GM23338 (cell line): Measurements from ENCODE around the gene MKRN1. TPM values are rescaled to one million over a fixed set of nuclear protein-coding genes. Genes with fewer than 3 reads are reported as not detected.
A peak's percentile ranks its signal among the peaks of the same experiment; 100 is the strongest.

Experiments
- ATAC-seq: fragments of 200-7000 bp; cut with Tn5 transposase; 3 replicates; pipeline ENCODE4 v1.9.1; 2020
- DNase-seq: peaks from one replicate; pipeline ENCODE4 v3.0.0-alpha.2; 2015; ENCODE audit warnings: low spot score
- H2AFZ ChIP-seq: fragments of 200-600 bp; sonication (generic); 2 replicates; pipeline ENCODE4 v1.8.0; 2016; ENCODE audit warnings: antibody characterized with exemption, mild to moderate bottlenecking, moderate library complexity
- H3F3A ChIP-seq: fragments of 200-600 bp; sonication (generic); replicated peaks from 2 replicates; pipeline ENCODE4 v1.8.0; 2017; ENCODE audit warnings: antibody characterized with exemption, mixed run types, low read depth
- H3K27ac ChIP-seq: fragments of 200-600 bp; sonication (generic); 2 replicates; pipeline ENCODE4 v1.6.1; 2016; ENCODE audit warnings: low read depth
- H3K27me3 ChIP-seq: fragments of 200-600 bp; sonication (generic); 2 replicates; pipeline ENCODE4 v1.8.0; 2016; ENCODE audit warnings: mild to moderate bottlenecking, mixed run types, moderate library complexity; ENCODE audit not compliant: insufficient read depth
- H3K36me3 ChIP-seq: fragments of 200-600 bp; sonication (generic); 2 replicates; pipeline ENCODE4 v1.8.0; 2016; ENCODE audit warnings: mild to moderate bottlenecking; ENCODE audit not compliant: insufficient read depth
- H3K4me1 ChIP-seq: fragments of 200-600 bp; sonication (generic); 2 replicates; pipeline ENCODE4 v1.8.0; 2016; ENCODE audit warnings: mild to moderate bottlenecking, moderate library complexity; ENCODE audit not compliant: insufficient read depth
- H3K4me2 ChIP-seq: fragments of 200-600 bp; sonication (generic); 2 replicates; pipeline ENCODE4 v1.7.1; 2017; ENCODE audit warnings: mixed run types
- H3K4me3 ChIP-seq: fragments of 200-600 bp; sonication (generic); 2 replicates; pipeline ENCODE4 v1.6.1; 2016; ENCODE audit warnings: mixed run types
- H3K79me2 ChIP-seq: fragments of 200-600 bp; sonication (generic); replicated peaks from 2 replicates; pipeline ENCODE4 v1.8.0; 2017; ENCODE audit warnings: mild to moderate bottlenecking; ENCODE audit not compliant: insufficient read depth
- H3K9me2 ChIP-seq: fragments of 200-600 bp; sonication (generic); 2 replicates; pipeline ENCODE4 v1.8.0; 2017; ENCODE audit not compliant: insufficient read depth
- H4K20me1 ChIP-seq: fragments of 200-600 bp; sonication (generic); replicated peaks from 2 replicates; pipeline ENCODE4 v1.8.0; 2017; ENCODE audit warnings: mild to moderate bottlenecking; ENCODE audit not compliant: insufficient read depth
- H3K27ac Mint-ChIP-seq: 2 replicates; pipeline ENCODE4 v1.8.0; 2020; ENCODE audit warnings: inconsistent platforms, mild to moderate bottlenecking, moderate library complexity, mixed read lengths
- H3K27me3 Mint-ChIP-seq: 3 replicates; pipeline ENCODE4 v1.8.0; 2022; ENCODE audit warnings: low read depth, mild to moderate bottlenecking, moderate library complexity, mixed read lengths, inconsistent platforms; ENCODE audit not compliant: insufficient read depth, poor library complexity
- H3K36me3 Mint-ChIP-seq: 3 replicates; pipeline ENCODE4 v1.8.0; 2021; ENCODE audit warnings: low read depth, mild to moderate bottlenecking, inconsistent platforms, moderate library complexity, mixed read lengths
- H3K4me1 Mint-ChIP-seq: 3 replicates; pipeline ENCODE4 v1.8.0; 2020; ENCODE audit warnings: mild to moderate bottlenecking, inconsistent platforms, mixed read lengths
- H3K4me3 Mint-ChIP-seq: 3 replicates; pipeline ENCODE4 v1.8.0; 2021; ENCODE audit warnings: moderate library complexity, mild to moderate bottlenecking, inconsistent platforms, mixed read lengths
- H3K9me3 Mint-ChIP-seq: 3 replicates; pipeline ENCODE4 v1.8.0; 2020; ENCODE audit warnings: moderate library complexity, mild to moderate bottlenecking, inconsistent platforms, mixed read lengths
- CREB1 ChIP-seq: fragments of 250-450 bp; sonication (Bioruptor Pico); IDR thresholded peaks from 2 replicates; pipeline ENCODE4 v1.5.0; 2020; ENCODE audit warnings: low read depth, mild to moderate bottlenecking, moderate library complexity
- CTCF ChIP-seq, 2 experiments: fragments of 200-600 bp in 1 of 2; sonication (generic) in 1 of 2; conservative IDR thresholded peaks; 2 replicates each; pipeline versions ENCODE4 v1.5.1 to v1.6.1; 2016 to 2017; ENCODE audit warnings: antibody characterized with exemption in 2 of 2, low read depth in 2 of 2, mild to moderate bottlenecking in 2 of 2, moderate library complexity in 1 of 2
- ETS1 ChIP-seq: IDR thresholded peaks from 2 replicates; pipeline ENCODE4 v1.6.1; 2016; ENCODE audit warnings: antibody characterized with exemption
- EZH2 ChIP-seq: fragments of 200-600 bp; sonication (generic); IDR thresholded peaks from one replicate; pipeline ENCODE4 v1.8.0; 2017; ENCODE audit warnings: antibody characterized with exemption, mild to moderate bottlenecking, low read depth; ENCODE audit not compliant: unreplicated experiment
- JUNB ChIP-seq: IDR thresholded peaks from one replicate; pipeline ENCODE4 v1.6.1; 2016; ENCODE audit warnings: antibody characterized with exemption; ENCODE audit not compliant: unreplicated experiment
- NANOG ChIP-seq: IDR thresholded peaks from 2 replicates; pipeline ENCODE4 v1.6.1; 2016; ENCODE audit warnings: antibody characterized with exemption, borderline replicate concordance
- REST ChIP-seq: IDR thresholded peaks from one replicate; pipeline ENCODE4 v1.6.1; 2018; ENCODE audit warnings: antibody characterized with exemption; ENCODE audit not compliant: unreplicated experiment
- ZNF114 ChIP-seq: fragments of 250-450 bp; sonication (Bioruptor Pico); IDR thresholded peaks from 2 replicates; pipeline ENCODE4 v1.5.0; 2020; ENCODE audit warnings: mild to moderate bottlenecking, moderate library complexity
- ZNF331 ChIP-seq: fragments of 250-450 bp; sonication (Bioruptor Pico); IDR thresholded peaks from 2 replicates; pipeline ENCODE4 v1.5.0; 2020; ENCODE audit warnings: low read depth, mild to moderate bottlenecking, moderate library complexity
- ZNF462 ChIP-seq: fragments of 250-450 bp; sonication (Bioruptor Pico); IDR thresholded peaks from 2 replicates; pipeline ENCODE4 v1.5.0; 2020; ENCODE audit warnings: mild to moderate bottlenecking, moderate library complexity
- polyA plus RNA-seq: library from polyadenylated mRNA; unstranded; fragments of >200 nt; fragmentation: Nextera tagmentation; extraction: Ambion mirVana; gene quantifications from 2 replicates; pipeline ENCODE4 v1.2.1, GENCODE V29; 2016
- total RNA-seq: library from RNA; depleted of rRNA; stranded (reverse); fragments of >200 nt; shearing (Covaris generic); gene quantifications from 2 replicates; pipeline ENCODE4 v1.2.3, GENCODE V29; 2014

MKRN1 gene
- total and polyA plus RNA-seq, 2 experiments from 2014 or later = 65.0 to 86.8 TPM

GRCh38 chr7:140446467-140446866, 32.8 kb downstream of the MKRN1 start (continued):
- TF ChIP-seq CTCF (conservative IDR thresholded peaks at IDR 0.05; ENCODE audit: low read depth in 2 of 2) = peak in 1 of 2 experiments; percentile 42; a peak in 2 of 4 replicates

- DNase-seq (no peak), ATAC-seq (no peak)
- H3K4me2 ChIP-seq = no peak overlapping the region
- no peaks in the 10 kb centered on the region for H3F3A ChIP-seq
- no peaks in the 10 kb centered on the region for H3K36me3 ChIP-seq
- Mint-ChIP-seq H3K36me3 (peaks cover 8% of the 10 kb centered on the region; the same call in 2 of the 3 replicates), H3K4me3 (no peak overlapping the region), H3K27ac (no peak overlapping the region), H3K27me3 (peaks cover 5% of the 10 kb centered on the region), H3K9me3 (no peaks in the 10 kb centered on the region; the same call in 2 of the 3 replicates), H3K4me1 (no peaks in the 10 kb centered on the region; the same call in 1 of the 3 replicates)
- H3K27ac ChIP-seq = no peak overlapping the region
- H3K9me2 ChIP-seq = no peaks in the 10 kb centered on the region
- no peaks in the 10 kb centered on the region for H4K20me1 ChIP-seq
- H3K4me1 ChIP-seq = no peaks in the 10 kb centered on the region
- no peaks in the 10 kb centered on the region for H3K27me3 ChIP-seq
- no peak overlapping the region for H2AFZ ChIP-seq
- H3K4me3 ChIP-seq = no peak overlapping the region
- H3K79me2 ChIP-seq = no peaks in the 10 kb centered on the region
- TF ChIP-seq CTCF (conservative IDR thresholded peaks at IDR 0.05; ENCODE audit: low read depth in 2 of 2) (no peak), ETS1 (no peak), NANOG (no peak), REST (no peak), EZH2 (no peak), JUNB (no peak), ZNF331 (CRISPR knock-in tag) (no peak), ZNF114 (CRISPR knock-in tag) (no peak), ZNF462 (CRISPR knock-in tag) (no peak), CREB1 (CRISPR knock-in tag) (no peak)
Measured at GRCh38 chr7:140441519-140441918, 37.8 kb downstream of the MKRN1 start.
